Measurements from ENCODE around the gene AGAP5.

- TF ChIP-seq CTCF (IDR thresholded peaks at IDR 0.05; ENCODE audit: low read length) = no peak
- no peak for TF ChIP-seq EZH2 (IDR thresholded peaks at IDR 0.05; ENCODE audit: borderline replicate concordance, low read length)
These were observed 58.6 kb downstream of the AGAP5 start for GRCh38 chr10:73639286-73639685.
